GM19467 (cell line): ENCODE measurements around the gene OXA1L.
A peak's percentile ranks its signal among the peaks of the same experiment; 100 is the strongest.
"Not testable (repeated sequence)": the region's sequence is repeated elsewhere in the genome, so short reads cannot be mapped to it uniquely, and the experiment has no call there.

Experiments used
- ATAC-seq: cut with Tn5 transposase; IDR thresholded peaks from one replicate; pipeline ENCODE4 v1.9.1; 2021; ENCODE audit warnings: mild to moderate bottlenecking, moderate library complexity; ENCODE audit not compliant: unreplicated experiment

Gene OXA1L

GRCh38 chr14:22766457-22767322, at the start of gene OXA1L:
OXA1L (plus strand) TSS chr14:22766688; CDS start chr14:22766702, 14 bp downstream.
- ATAC-seq: peak; percentile 67

GRCh38 chr14:22718091-22718490, 48.4 kb upstream of the OXA1L start:
- ATAC-seq: no peak

GRCh38 chr14:22721213-22721612, 45.3 kb upstream of the OXA1L start:
- no peak for ATAC-seq

DNA sequence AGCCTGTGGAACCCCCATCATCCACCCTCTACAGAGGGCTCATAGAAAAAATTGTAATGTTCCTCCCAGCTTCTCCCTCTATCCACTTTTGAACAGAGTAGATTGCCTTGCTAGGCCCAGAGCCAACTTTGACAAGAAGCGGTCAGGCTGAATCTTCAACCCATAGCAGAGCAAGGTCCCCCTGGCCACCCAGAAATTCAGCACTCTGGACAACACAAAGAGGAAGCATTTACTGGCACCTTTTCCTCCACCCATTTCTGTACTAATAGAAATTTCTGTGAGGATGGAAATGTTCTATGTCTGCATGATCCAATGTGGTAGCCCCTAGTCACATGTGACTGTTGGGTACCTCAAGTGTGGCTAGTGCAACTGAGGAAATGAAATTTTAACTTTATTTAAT, 42.7 kb upstream of the OXA1L start:
- ATAC-seq: no peak

DNA sequence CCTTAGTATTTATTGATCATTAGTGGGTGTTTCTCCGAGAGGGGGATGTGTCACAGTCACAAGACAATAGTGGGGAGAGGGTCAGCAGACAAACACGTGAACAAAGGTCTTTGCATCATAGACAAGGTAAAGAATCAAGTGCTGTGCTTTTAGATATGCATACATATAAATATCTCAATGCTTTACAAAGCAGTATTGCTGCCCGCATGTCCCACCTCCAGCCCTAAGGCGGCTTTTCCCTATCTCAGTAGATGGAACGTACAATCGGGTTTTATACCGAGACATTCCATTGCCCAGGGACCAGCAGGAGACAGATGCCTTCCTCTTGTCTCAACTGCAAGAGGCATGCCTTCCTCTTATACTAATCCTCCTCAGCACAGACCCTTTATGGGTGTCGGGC, 41.6 kb upstream of the OXA1L start:
- not testable (repeated sequence) for ATAC-seq

DNA sequence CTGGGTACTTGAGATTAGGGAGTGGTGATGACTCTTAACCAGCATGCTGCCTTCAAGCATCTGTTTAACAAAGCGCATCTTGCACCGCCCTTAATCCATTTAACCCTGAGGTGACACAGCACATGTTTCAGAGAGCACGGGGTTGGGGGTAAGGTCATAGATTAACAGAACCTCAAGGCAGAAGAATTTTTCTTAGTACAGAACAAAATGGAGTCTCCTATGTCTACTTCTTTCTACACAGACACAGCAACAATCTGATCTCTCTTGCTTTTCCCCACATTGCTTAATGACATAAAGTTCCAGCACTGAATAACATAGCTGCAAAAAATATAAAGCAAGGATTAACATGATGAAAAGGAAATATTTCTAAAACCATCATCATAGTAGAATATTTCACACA, 41.1 kb upstream of the OXA1L start:
- not testable (repeated sequence) for ATAC-seq

DNA sequence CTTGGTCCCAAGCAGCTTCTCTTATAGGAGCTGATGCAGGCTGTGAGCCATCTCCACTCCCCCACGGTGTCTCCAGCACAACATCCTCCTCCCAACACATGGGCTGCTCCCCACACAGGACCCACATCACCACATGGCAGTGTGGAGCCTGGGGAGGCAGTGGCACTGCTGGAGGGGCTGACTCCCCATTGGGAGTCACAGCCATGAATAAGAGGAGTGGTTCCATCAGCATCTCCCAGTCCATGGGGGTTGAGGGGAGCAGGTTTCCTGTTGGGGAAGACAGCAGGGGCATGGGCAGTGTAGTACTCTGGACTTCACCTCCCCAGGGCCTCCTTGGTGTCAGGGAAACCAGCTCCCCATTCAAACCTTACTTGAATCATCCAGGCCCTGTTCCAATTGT, 40.5 kb upstream of the OXA1L start:
- no peak for ATAC-seq

DNA sequence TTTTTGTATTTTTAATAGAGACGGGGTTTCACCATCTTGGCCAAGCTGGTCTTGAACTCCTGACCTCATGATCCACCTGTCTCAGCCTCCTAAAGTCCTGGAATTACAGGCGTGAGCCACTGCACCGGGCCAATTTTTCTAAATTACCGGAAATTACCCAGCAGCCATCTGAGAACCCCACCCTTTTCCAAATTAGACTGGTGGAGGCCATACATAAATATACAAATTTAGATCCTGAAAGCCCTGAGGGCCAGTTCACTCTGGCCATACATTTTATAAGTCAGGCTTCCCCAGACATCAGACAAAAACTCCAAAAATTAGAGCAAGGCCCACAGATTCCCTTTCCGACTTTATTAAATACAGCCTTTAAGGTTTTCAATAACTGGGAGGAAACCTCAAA, 34.4 kb upstream of the OXA1L start:
- not testable (repeated sequence) for ATAC-seq

GRCh38 chr14:22733829-22734228, 32.7 kb upstream of the OXA1L start:
- ATAC-seq: no peak

- ATAC-seq: no peak
Observed at GRCh38 chr14:22735096-22735495, 31.4 kb upstream of the OXA1L start.

DNA sequence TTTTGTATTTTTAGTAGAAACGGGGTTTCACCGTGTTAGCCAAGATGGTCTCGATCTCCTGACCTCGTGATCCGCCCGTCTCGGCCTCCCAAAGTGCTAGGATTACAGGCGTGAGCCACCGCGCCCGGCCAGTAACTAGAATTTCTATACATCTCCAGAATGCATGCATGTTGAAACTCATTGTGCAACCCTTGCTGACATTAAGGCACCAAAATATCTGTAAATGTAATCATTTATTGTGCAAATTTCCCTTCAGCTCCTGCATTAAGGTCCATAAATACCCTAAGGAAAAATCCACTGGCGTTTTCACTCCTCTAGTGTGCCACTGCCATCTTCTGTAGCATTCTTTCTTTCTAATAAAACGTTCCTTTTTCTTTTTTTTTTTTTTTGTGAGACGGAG, 30.1 kb upstream of the OXA1L start:
- ATAC-seq: not testable (repeated sequence)

- peak; percentile 56 for ATAC-seq
Observed at GRCh38 chr14:22737052-22737451, 29.4 kb upstream of the OXA1L start.

GRCh38 chr14:22739423-22739822, 27.1 kb upstream of the OXA1L start:
- ATAC-seq: no peak

- no peak for ATAC-seq
Observed at GRCh38 chr14:22740020-22740419, 26.5 kb upstream of the OXA1L start.

DNA sequence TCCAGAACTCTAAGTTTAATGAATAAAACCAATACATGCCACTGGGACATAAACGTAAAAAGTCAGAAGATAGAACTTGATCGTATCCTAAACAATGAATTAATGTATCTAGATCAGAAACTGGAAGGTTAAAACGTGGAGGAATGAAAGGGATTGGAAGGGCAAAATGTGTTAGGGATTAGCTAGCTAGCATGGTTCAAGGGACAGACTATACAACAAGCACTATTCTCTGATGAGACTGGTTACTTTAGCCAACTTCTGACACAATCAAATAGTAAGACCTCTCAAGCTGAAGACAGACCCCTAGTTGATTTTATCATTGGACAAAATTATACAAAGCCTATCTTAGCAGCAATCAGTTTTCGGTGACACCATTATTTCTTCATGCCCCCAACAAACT, 18.7 kb upstream of the OXA1L start:
- ATAC-seq: no peak

DNA sequence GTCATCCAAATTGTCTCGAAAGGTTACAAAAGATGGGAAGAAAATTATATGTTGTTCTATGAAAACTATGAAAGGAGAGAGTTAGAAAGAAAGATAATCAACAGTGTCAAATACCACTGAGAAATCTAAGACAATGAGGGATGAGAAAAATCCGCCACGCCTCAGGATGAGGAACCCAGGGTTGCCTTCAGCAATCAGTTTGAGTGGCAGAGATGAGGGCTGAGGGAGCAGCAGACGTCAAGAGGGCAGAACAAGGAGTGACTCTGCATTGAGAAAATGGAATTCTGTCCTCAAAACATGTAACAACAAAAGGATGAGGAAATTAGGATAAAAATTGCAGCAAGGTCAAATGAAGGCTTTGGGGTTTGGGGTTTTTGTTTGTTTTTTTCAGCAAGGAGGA, 18.3 kb upstream of the OXA1L start:
- ATAC-seq: no peak

- ATAC-seq: no peak
Observed at GRCh38 chr14:22748631-22749068, 17.8 kb upstream of the OXA1L start.

DNA sequence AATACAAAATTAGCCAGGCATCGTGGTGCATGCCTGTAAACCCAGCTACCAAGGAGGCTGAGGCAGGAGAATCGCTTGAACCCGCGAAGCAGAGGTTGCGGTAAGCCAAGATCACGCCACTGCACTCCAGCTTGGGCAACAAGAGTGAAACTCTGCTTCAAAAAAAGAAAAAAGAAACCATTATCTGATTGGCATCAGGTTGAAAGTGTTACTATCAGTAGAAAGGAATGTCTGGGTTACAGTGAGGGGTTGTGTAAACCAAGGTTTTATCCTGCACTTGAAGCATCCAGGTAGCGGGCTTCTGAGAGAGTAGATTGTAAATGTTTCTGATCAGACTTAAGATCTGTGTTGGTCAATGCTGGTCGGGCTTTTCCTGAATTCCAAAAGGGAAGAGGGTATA, 14.1 kb upstream of the OXA1L start:
- ATAC-seq: no peak

GRCh38 chr14:22753586-22753985, 12.9 kb upstream of the OXA1L start:
- ATAC-seq: no peak

- ATAC-seq: not testable (repeated sequence)
Observed at GRCh38 chr14:22757972-22758650, 8.4 kb upstream of the OXA1L start.

- no peak for ATAC-seq
Observed at GRCh38 chr14:22761734-22762133, 4.8 kb upstream of the OXA1L start.

GRCh38 chr14:22764382-22764781, 2.1 kb upstream of the OXA1L start:
- ATAC-seq: no peak
